Measurements from ENCODE around the gene NANOS2. TPM values are rescaled to one million over a fixed set of nuclear protein-coding genes. Genes with fewer than 3 reads are reported as not detected.

Gene NANOS2
- total RNA-seq, 6 experiments from 2014 or later, result not detected

DNA sequence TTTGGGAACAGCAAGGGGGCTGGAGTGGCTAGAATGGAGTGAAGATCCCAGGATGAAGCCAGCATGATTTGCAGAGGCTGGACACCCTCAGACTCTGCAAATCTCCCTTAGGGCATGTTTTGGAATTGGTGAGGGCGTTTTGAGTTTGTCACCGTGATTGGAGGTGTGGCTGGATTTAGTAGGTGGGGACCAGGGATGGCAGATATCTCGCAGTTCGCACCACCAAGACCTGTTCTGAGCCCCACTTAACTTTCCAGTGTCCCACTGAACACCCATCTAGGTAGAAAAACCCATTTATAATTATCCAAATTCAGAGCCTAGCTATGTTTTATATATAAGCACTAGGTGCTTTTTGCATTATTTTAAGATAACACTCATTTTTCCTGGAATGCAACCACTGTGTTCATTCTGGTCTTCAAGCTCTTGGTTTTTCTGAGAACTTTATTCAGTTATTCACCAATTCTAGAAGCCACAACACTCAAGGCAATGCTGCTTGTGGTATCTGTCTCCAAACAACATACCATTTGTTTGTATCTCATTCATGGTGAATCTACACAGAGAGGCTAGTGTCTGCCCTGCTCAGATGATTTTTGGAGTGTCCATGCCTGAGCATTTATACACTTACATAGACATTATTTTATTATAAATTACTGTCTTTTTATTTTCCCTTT is 3.0 kb upstream of the NANOS2 start:
- DNase-seq (no peak), ATAC-seq (no peak)
- TF ChIP-seq POLR2A (IDR thresholded peaks at IDR 0.05), result no peak
- TF ChIP-seq, protein P1, sequence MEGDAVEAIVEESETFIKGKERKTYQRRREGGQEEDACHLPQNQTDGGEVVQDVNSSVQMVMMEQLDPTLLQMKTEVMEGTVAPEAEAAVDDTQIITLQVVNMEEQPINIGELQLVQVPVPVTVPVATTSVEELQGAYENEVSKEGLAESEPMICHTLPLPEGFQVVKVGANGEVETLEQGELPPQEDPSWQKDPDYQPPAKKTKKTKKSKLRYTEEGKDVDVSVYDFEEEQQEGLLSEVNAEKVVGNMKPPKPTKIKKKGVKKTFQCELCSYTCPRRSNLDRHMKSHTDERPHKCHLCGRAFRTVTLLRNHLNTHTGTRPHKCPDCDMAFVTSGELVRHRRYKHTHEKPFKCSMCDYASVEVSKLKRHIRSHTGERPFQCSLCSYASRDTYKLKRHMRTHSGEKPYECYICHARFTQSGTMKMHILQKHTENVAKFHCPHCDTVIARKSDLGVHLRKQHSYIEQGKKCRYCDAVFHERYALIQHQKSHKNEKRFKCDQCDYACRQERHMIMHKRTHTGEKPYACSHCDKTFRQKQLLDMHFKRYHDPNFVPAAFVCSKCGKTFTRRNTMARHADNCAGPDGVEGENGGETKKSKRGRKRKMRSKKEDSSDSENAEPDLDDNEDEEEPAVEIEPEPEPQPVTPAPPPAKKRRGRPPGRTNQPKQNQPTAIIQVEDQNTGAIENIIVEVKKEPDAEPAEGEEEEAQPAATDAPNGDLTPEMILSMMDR (IDR thresholded peaks at IDR 0.05), result no peak
- H3K36me3 ChIP-seq, result no peaks in the 10 kb centered on the region
- H3K4me1 ChIP-seq, result no peaks in the 10 kb centered on the region
- 8% methylated on average over 4 of the region's 4 CpGs for WGBS (ENCODE audit: insufficient coverage, low coverage, low lambda C conversion rate, missing lambda C conversion rate)
- no peaks in the 10 kb centered on the region for H3K9me3 ChIP-seq
- H3K27ac ChIP-seq, result no peak overlapping the region
- intact Hi-C loops (cut with DNase I), result no loop called here
- no peaks in the 10 kb centered on the region for H3K27me3 ChIP-seq
- no peak overlapping the region for H3K4me3 ChIP-seq

DNA sequence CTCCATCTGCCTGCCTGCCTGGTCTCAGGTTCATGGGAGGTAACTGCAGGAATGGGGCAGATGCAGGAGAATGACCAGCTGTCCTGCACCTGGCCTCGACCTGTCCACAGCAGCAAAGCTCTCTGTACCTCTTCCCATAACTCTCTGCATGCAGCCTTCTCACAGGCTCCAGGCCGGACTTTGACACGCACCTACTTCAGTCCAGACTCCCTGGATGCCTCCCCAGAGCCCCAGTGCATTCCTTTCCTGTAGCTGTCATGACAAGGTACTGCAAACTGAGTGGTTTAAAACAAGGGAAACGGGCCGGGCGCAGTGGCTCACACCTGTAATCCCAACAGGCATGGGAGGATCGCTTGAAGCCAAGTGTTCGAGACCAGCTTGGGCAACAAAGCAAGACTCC is 3.3 kb downstream of the NANOS2 start:
- whole genome bisulfite sequencing (ENCODE audit: insufficient coverage, low coverage, low lambda C conversion rate, missing lambda C conversion rate), result 40% methylated on average over 3 of the region's 8 CpGs
- H3K4me1 ChIP-seq, result no peaks in the 10 kb centered on the region
- ATAC-seq, result no peak
- no peaks in the 10 kb centered on the region for H3K27me3 ChIP-seq
- TF ChIP-seq, protein P1 (IDR thresholded peaks at IDR 0.05), result no peak
- no peak for TF ChIP-seq POLR2A (IDR thresholded peaks at IDR 0.05)
- H3K9me3 ChIP-seq, result no peaks in the 10 kb centered on the region
- intact Hi-C loops (cut with DNase I), result no loop called here
- no peak overlapping the region for H3K27ac ChIP-seq
- no peak overlapping the region for H3K4me3 ChIP-seq
- no peak for DNase-seq
- H3K36me3 ChIP-seq, result no peaks in the 10 kb centered on the region

DNA sequence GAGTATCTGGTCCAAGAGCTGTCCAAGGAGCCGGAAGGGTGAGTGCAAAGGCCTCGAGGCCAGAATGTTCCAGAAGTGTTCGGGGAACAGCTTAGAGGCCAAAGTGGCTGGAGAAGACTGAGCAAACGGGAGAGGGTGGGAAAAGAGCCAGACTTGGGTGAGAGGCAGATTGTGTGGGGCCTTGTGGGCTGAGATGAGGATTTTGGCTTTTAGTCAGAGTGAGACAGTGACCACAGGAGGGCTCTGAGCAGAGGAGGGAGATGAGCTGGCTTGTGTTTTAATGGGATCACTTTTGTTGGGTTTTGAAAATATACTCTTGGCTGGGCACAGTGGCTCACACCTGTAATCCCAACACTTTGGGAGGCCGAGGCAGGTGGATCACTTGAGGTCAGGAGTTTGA is 5.6 kb downstream of the NANOS2 start:
- TF ChIP-seq, protein P1 (IDR thresholded peaks at IDR 0.05), result no peak
- TF ChIP-seq POLR2A (IDR thresholded peaks at IDR 0.05), result no peak
- no peaks in the 10 kb centered on the region for H3K27me3 ChIP-seq
- no peak for DNase-seq
- intact Hi-C loops (cut with DNase I), result no loop called here
- 72% methylated on average over 5 of the region's 5 CpGs for WGBS (ENCODE audit: insufficient coverage, low coverage, low lambda C conversion rate, missing lambda C conversion rate)
- H3K9me3 ChIP-seq, result no peaks in the 10 kb centered on the region
- no peaks in the 10 kb centered on the region for H3K36me3 ChIP-seq
- no peak overlapping the region for H3K4me3 ChIP-seq
- H3K27ac ChIP-seq, result no peak overlapping the region
- ATAC-seq, result no peak
- H3K4me1 ChIP-seq, result no peaks in the 10 kb centered on the region

DNA sequence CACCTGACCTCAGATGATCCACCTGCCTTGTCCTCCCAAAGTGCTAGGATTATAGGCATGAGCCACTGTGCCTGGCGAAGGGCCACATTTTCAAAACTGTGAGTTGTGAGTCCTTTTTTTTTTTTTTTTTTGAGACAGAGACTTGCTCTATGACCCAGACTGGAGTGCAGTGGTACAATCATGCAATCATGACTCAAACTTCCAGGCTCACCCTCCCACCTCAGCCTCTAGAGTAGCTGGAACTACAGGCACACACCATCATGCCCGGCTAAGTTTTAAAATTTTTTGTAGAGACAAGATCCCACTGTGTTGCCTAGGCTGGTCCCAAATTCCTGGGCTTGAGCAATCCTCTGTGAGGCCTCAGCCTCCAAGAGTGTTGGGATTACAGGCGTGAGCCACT is 8.4 kb downstream of the NANOS2 start:
- Histone ChIP-seq H3K4me1 (peaks cover 0 to 9% (median 0%) of the 10 kb centered on the region in 4 donors), H3K36me3 (no peaks in the 10 kb centered on the region), H3K27ac (no peak overlapping the region), H3K9me3 (no peaks in the 10 kb centered on the region), H3K27me3 (no peaks in the 10 kb centered on the region), H3K4me3 (no peak overlapping the region)
- intact Hi-C loops (cut with DNase I), result no loop called here
- DNase-seq (no peak), ATAC-seq (no peak)
- TF ChIP-seq, protein P1 (IDR thresholded peaks at IDR 0.05), result no peak
- no peak for TF ChIP-seq POLR2A (IDR thresholded peaks at IDR 0.05)
- WGBS (ENCODE audit: insufficient coverage, low coverage, low lambda C conversion rate, missing lambda C conversion rate), result 86% methylated on average over 3 of the region's 3 CpGs

Measured in right lobe of liver (tissue), 6 donors.